Measurements from ENCODE around the gene C17orf113.
A peak's percentile ranks its signal among the peaks of the same experiment; 100 is the strongest.
"Not testable (repeated sequence)": the region's sequence is repeated elsewhere in the genome, so short reads cannot be mapped to it uniquely, and the experiment has no call there.

The C17orf113 gene

GRCh38 chr17:42010898-42011516 lies 39.4 kb downstream of the C17orf113 start:
- Histone ChIP-seq H3K4me2 (ENCODE audit: insufficient read depth, low read length) (no peak overlapping the region), H3K27me3 (ENCODE audit: insufficient read depth, low read length, poor library complexity) (no peaks in the 10 kb centered on the region), H4K20me1 (ENCODE audit: insufficient read depth, low read length) (peaks cover 40% of the 10 kb centered on the region), H3K4me1 (ENCODE audit: insufficient read depth, low read length) (peaks cover 20% of the 10 kb centered on the region), H3K79me2 (ENCODE audit: insufficient read depth, low read length) (peaks cover 99% of the 10 kb centered on the region), H3K36me3 (ENCODE audit: insufficient read depth, low read length) (peaks cover 13% of the 10 kb centered on the region), H3K27ac (ENCODE audit: low read length) (no peak overlapping the region), H3K9ac (ENCODE audit: low read depth, low read length) (no peak overlapping the region), H2AFZ (ENCODE audit: low read depth, low read length) (no peak overlapping the region), H3K4me3 (ENCODE audit: low read depth in 1 of 2, low read length in 2 of 2) (no peak overlapping the region), H3K9me3 (ENCODE audit: insufficient read depth, low read length, severe bottlenecking) (no peaks in the 10 kb centered on the region)
- DNase-seq = no peak
- ATAC-seq (ENCODE audit: insufficient read depth, low read depth) = no peak
- TF ChIP-seq EZH2 (IDR thresholded peaks at IDR 0.05; ENCODE audit: borderline replicate concordance, low read depth, low read length, severe bottlenecking) (no peak), CTCF (IDR thresholded peaks at IDR 0.05; ENCODE audit: borderline replicate concordance, extremely low read depth, low read length, poor library complexity, severe bottlenecking) (no peak)

- ATAC-seq (ENCODE audit: insufficient read depth, low read depth); H3K9ac ChIP-seq (ENCODE audit: low read depth, low read length): not testable (repeated sequence)
Observed at GRCh38 chr17:42010266-42010680, 40.1 kb downstream of the C17orf113 start.

GRCh38 chr17:42009170-42009569 lies 41.2 kb downstream of the C17orf113 start:
- peaks cover 5% of the 10 kb centered on the region; the same call in 1 of the 2 replicates for H3K4me1 ChIP-seq (ENCODE audit: insufficient read depth, low read length)
- H2AFZ ChIP-seq (ENCODE audit: low read depth, low read length) = no peak overlapping the region
- DNase-seq (no peak), ATAC-seq (ENCODE audit: insufficient read depth, low read depth) (no peak)
- peaks cover 99% of the 10 kb centered on the region for H3K79me2 ChIP-seq (ENCODE audit: insufficient read depth, low read length)
- H3K27ac ChIP-seq (ENCODE audit: low read length) = no peak overlapping the region
- H4K20me1 ChIP-seq (ENCODE audit: insufficient read depth, low read length) = peaks cover 50% of the 10 kb centered on the region
- H3K9ac ChIP-seq (ENCODE audit: low read depth, low read length) = 0 out of 2 replicates have a peak overlapping the region, but pooled peaks have one; percentile 0
- no peak overlapping the region for H3K4me3 ChIP-seq (ENCODE audit: low read depth in 1 of 2, low read length in 2 of 2)
- no peak overlapping the region for H3K4me2 ChIP-seq (ENCODE audit: insufficient read depth, low read length)
- TF ChIP-seq EZH2 (IDR thresholded peaks at IDR 0.05; ENCODE audit: borderline replicate concordance, low read depth, low read length, severe bottlenecking) (no peak), CTCF (IDR thresholded peaks at IDR 0.05; ENCODE audit: borderline replicate concordance, extremely low read depth, low read length, poor library complexity, severe bottlenecking) (peak; percentile 39)
- H3K27me3 ChIP-seq (ENCODE audit: insufficient read depth, low read length, poor library complexity) = no peaks in the 10 kb centered on the region
- H3K9me3 ChIP-seq (ENCODE audit: insufficient read depth, low read length, severe bottlenecking) = no peaks in the 10 kb centered on the region
- peaks cover 8% of the 10 kb centered on the region for H3K36me3 ChIP-seq (ENCODE audit: insufficient read depth, low read length)

More at GRCh38 chr17:42010266-42010680, 40.1 kb downstream of the C17orf113 start:
- H2AFZ ChIP-seq (ENCODE audit: low read depth, low read length); H3K4me2 ChIP-seq (ENCODE audit: insufficient read depth, low read length); H3K9me3 ChIP-seq (ENCODE audit: insufficient read depth, low read length, severe bottlenecking); H3K4me3 ChIP-seq (ENCODE audit: low read depth in 1 of 2, low read length in 2 of 2); H3K27ac ChIP-seq (ENCODE audit: low read length); DNase-seq; H3K27me3 ChIP-seq (ENCODE audit: insufficient read depth, low read length, poor library complexity): not testable (repeated sequence)
- Histone ChIP-seq H4K20me1 (ENCODE audit: insufficient read depth, low read length) (peaks cover 41% of the 10 kb centered on the region), H3K4me1 (ENCODE audit: insufficient read depth, low read length) (peaks cover 13% of the 10 kb centered on the region), H3K79me2 (ENCODE audit: insufficient read depth, low read length) (peaks cover 99% of the 10 kb centered on the region), H3K36me3 (ENCODE audit: insufficient read depth, low read length) (peaks cover 13% of the 10 kb centered on the region)

- H3K4me3 ChIP-seq (ENCODE audit: low read depth in 1 of 2, low read length in 2 of 2) = no peak overlapping the region
- TF ChIP-seq EZH2 (IDR thresholded peaks at IDR 0.05; ENCODE audit: borderline replicate concordance, low read depth, low read length, severe bottlenecking) = no peak
- no peak for TF ChIP-seq CTCF (IDR thresholded peaks at IDR 0.05; ENCODE audit: borderline replicate concordance, extremely low read depth, low read length, poor library complexity, severe bottlenecking)
- H3K36me3 ChIP-seq (ENCODE audit: insufficient read depth, low read length) = peaks cover 43% of the 10 kb centered on the region
- H3K9ac ChIP-seq (ENCODE audit: low read depth, low read length) = no peak overlapping the region
- DNase-seq = no peak
- no peaks in the 10 kb centered on the region for H3K4me1 ChIP-seq (ENCODE audit: insufficient read depth, low read length)
- H3K9me3 ChIP-seq (ENCODE audit: insufficient read depth, low read length, severe bottlenecking) = no peaks in the 10 kb centered on the region
- H4K20me1 ChIP-seq (ENCODE audit: insufficient read depth, low read length) = peaks cover 57% of the 10 kb centered on the region
- H3K4me2 ChIP-seq (ENCODE audit: insufficient read depth, low read length) = no peak overlapping the region
- H3K79me2 ChIP-seq (ENCODE audit: insufficient read depth, low read length) = peaks cover 98% of the 10 kb centered on the region
- no peaks in the 10 kb centered on the region for H3K27me3 ChIP-seq (ENCODE audit: insufficient read depth, low read length, poor library complexity)
- H2AFZ ChIP-seq (ENCODE audit: low read depth, low read length) = no peak overlapping the region
- ATAC-seq (ENCODE audit: insufficient read depth, low read depth) = no peak
- no peak overlapping the region for H3K27ac ChIP-seq (ENCODE audit: low read length)
Observed at GRCh38 chr17:42005166-42005565, 45.2 kb downstream of the C17orf113 start.
